ENCODE measurements around the gene SPATA1. TPM values are rescaled to one million over a fixed set of nuclear protein-coding genes. Genes with fewer than 3 reads are reported as not detected.

SPATA1 gene
- total RNA-seq, 2 donors from 2014 or later, result 1.2 TPM; not detected in 1

GRCh38 chr1:84538599-84538998 is 32.4 kb downstream of the SPATA1 start:
- DNase-seq (no peak), ATAC-seq (no peak)
- Mint-ChIP-seq H3K4me3 (no peak overlapping the region), H3K27me3 (no peaks in the 10 kb centered on the region), H3K4me1 (peaks cover 16% of the 10 kb centered on the region), H3K27ac (no peak overlapping the region), H3K36me3 (ENCODE audit: low read depth) (peaks cover 7% of the 10 kb centered on the region)
- H3K9me3 ChIP-seq (ENCODE audit: control insufficient read depth, low read length, poor library complexity, severe bottlenecking), result no peaks in the 10 kb centered on the region

- H3K27me3 Mint-ChIP-seq, result no peaks in the 10 kb centered on the region
- peaks cover 16% of the 10 kb centered on the region for H3K4me1 Mint-ChIP-seq
- H3K27ac Mint-ChIP-seq, result no peak overlapping the region
- DNase-seq (no peak), ATAC-seq (no peak)
- no peak overlapping the region for H3K4me3 Mint-ChIP-seq
- peaks cover 7% of the 10 kb centered on the region for H3K36me3 Mint-ChIP-seq (ENCODE audit: low read depth)
- H3K9me3 ChIP-seq (ENCODE audit: control insufficient read depth, low read length, poor library complexity, severe bottlenecking), result no peaks in the 10 kb centered on the region
Measured at GRCh38 chr1:84539972-84540371, 33.8 kb downstream of the SPATA1 start.

GRCh38 chr1:84540759-84541158 is 34.6 kb downstream of the SPATA1 start:
- Mint-ChIP-seq H3K27ac (no peak overlapping the region), H3K36me3 (ENCODE audit: low read depth) (peaks cover 7% of the 10 kb centered on the region), H3K4me3 (no peak overlapping the region), H3K27me3 (no peaks in the 10 kb centered on the region), H3K4me1 (peaks cover 16% of the 10 kb centered on the region)
- no peaks in the 10 kb centered on the region for H3K9me3 ChIP-seq (ENCODE audit: control insufficient read depth, low read length, poor library complexity, severe bottlenecking)
- ATAC-seq (no peak), DNase-seq (no peak)

- H3K36me3 Mint-ChIP-seq (ENCODE audit: low read depth), result peaks cover 8% of the 10 kb centered on the region
- ATAC-seq (no peak), DNase-seq (no peak)
- peak overlapping the region; percentile 11 for H3K27ac Mint-ChIP-seq
- no peaks in the 10 kb centered on the region for H3K9me3 ChIP-seq (ENCODE audit: control insufficient read depth, low read length, poor library complexity, severe bottlenecking)
- peaks cover 16% of the 10 kb centered on the region for H3K4me1 Mint-ChIP-seq
- no peak overlapping the region for H3K4me3 Mint-ChIP-seq
- no peaks in the 10 kb centered on the region for H3K27me3 Mint-ChIP-seq
Measured at GRCh38 chr1:84541679-84542078, 35.5 kb downstream of the SPATA1 start.

GRCh38 chr1:84550826-84551225 is 44.6 kb downstream of the SPATA1 start:
- Mint-ChIP-seq H3K36me3 (ENCODE audit: low read depth) (peaks cover 6% of the 10 kb centered on the region), H3K27ac (no peak overlapping the region), H3K27me3 (no peaks in the 10 kb centered on the region), H3K4me1 (peaks cover 4% of the 10 kb centered on the region), H3K4me3 (no peak overlapping the region)
- DNase-seq (no peak), ATAC-seq (no peak)
- H3K9me3 ChIP-seq (ENCODE audit: control insufficient read depth, low read length, poor library complexity, severe bottlenecking), result no peaks in the 10 kb centered on the region

GRCh38 chr1:84569216-84569615 is 63.0 kb downstream of the SPATA1 start:
- peaks cover 7% of the 10 kb centered on the region for H3K36me3 Mint-ChIP-seq (ENCODE audit: low read depth)
- no peak for ATAC-seq
- H3K27ac Mint-ChIP-seq, result no peak overlapping the region

GRCh38 chr1:84570436-84571149 is 64.4 kb downstream of the SPATA1 start:
- Mint-ChIP-seq H3K4me1 (peaks cover 47% of the 10 kb centered on the region), H3K27me3 (no peaks in the 10 kb centered on the region), H3K27ac (peak overlapping the region; percentile 48), H3K4me3 (no peak overlapping the region), H3K36me3 (ENCODE audit: low read depth) (peaks cover 9% of the 10 kb centered on the region)
- DNase-seq (no peak), ATAC-seq (no peak)
- H3K9me3 ChIP-seq (ENCODE audit: control insufficient read depth, low read length, poor library complexity, severe bottlenecking), result no peaks in the 10 kb centered on the region

More at GRCh38 chr1:84569216-84569615, 63.0 kb downstream of the SPATA1 start:
- peaks cover 39% of the 10 kb centered on the region for H3K4me1 Mint-ChIP-seq
- DNase-seq, result no peak
- H3K4me3 Mint-ChIP-seq, result no peak overlapping the region
- H3K9me3 ChIP-seq (ENCODE audit: control insufficient read depth, low read length, poor library complexity, severe bottlenecking), result no peaks in the 10 kb centered on the region
- H3K27me3 Mint-ChIP-seq, result no peaks in the 10 kb centered on the region

GRCh38 chr1:84571150-84571535 is 65.0 kb downstream of the SPATA1 start:
- H3K4me3 Mint-ChIP-seq, result peak overlapping the region; percentile 5
- peaks cover 9% of the 10 kb centered on the region for H3K36me3 Mint-ChIP-seq (ENCODE audit: low read depth)
- peaks cover 47% of the 10 kb centered on the region for H3K4me1 Mint-ChIP-seq
- peak overlapping the region; percentile 48 for H3K27ac Mint-ChIP-seq
- H3K27me3 Mint-ChIP-seq, result no peaks in the 10 kb centered on the region
- H3K9me3 ChIP-seq (ENCODE audit: control insufficient read depth, low read length, poor library complexity, severe bottlenecking), result no peaks in the 10 kb centered on the region
- DNase-seq, result no peak
- no peak for ATAC-seq

- peaks cover 6% of the 10 kb centered on the region for H3K36me3 Mint-ChIP-seq (ENCODE audit: low read depth)
- ATAC-seq, result no peak
- peaks cover 5% of the 10 kb centered on the region for H3K27me3 Mint-ChIP-seq
- H3K9me3 ChIP-seq (ENCODE audit: control insufficient read depth, low read length, poor library complexity, severe bottlenecking), result no peaks in the 10 kb centered on the region
- H3K4me1 Mint-ChIP-seq, result peaks cover 40% of the 10 kb centered on the region
- peak overlapping the region; percentile 97 for H3K27ac Mint-ChIP-seq
- peak overlapping the region; percentile 95 for H3K4me3 Mint-ChIP-seq
- no peak for DNase-seq
Measured at GRCh38 chr1:84573481-84573966, 67.3 kb downstream of the SPATA1 start.

- H3K27ac Mint-ChIP-seq, result peak within 1 kb of the TSS; percentile 97
- peaks cover 5% of the 10 kb centered on the region for H3K27me3 Mint-ChIP-seq
- peak within 1 kb of the TSS; percentile 95 for H3K4me3 Mint-ChIP-seq
- peaks cover 4% of the 10 kb centered on the region for H3K36me3 Mint-ChIP-seq (ENCODE audit: low read depth)
- DNase-seq (peak; percentile 69 to 90 (median 84)), ATAC-seq (peak; percentile 94)
- H3K9me3 ChIP-seq (ENCODE audit: control insufficient read depth, low read length, poor library complexity, severe bottlenecking), result no peaks in the 10 kb centered on the region
- H3K4me1 Mint-ChIP-seq, result peaks cover 38% of the 10 kb centered on the region
Measured at GRCh38 chr1:84573967-84574842, 68.0 kb downstream of the SPATA1 start, which contains the start of gene CTBS. TSS of gene CTBS (minus strand) at chr1:84574440. CDS start at chr1:84574415, 25 bp downstream.

- ATAC-seq (no peak), DNase-seq (no peak)
- Mint-ChIP-seq H3K4me3 (peak overlapping the region; percentile 95), H3K36me3 (ENCODE audit: low read depth) (peaks cover 4% of the 10 kb centered on the region), H3K27me3 (peaks cover 5% of the 10 kb centered on the region), H3K27ac (peak overlapping the region; percentile 97), H3K4me1 (peaks cover 36% of the 10 kb centered on the region)
- H3K9me3 ChIP-seq (ENCODE audit: control insufficient read depth, low read length, poor library complexity, severe bottlenecking), result no peaks in the 10 kb centered on the region
Measured at GRCh38 chr1:84574936-84575335, 68.8 kb downstream of the SPATA1 start.

- no peaks in the 10 kb centered on the region for H3K4me1 Mint-ChIP-seq
- no peak overlapping the region for H3K4me3 Mint-ChIP-seq
- no peaks in the 10 kb centered on the region for H3K36me3 Mint-ChIP-seq (ENCODE audit: low read depth)
- peaks cover 10% of the 10 kb centered on the region for H3K27me3 Mint-ChIP-seq
- H3K9me3 ChIP-seq (ENCODE audit: control insufficient read depth, low read length, poor library complexity, severe bottlenecking), result no peaks in the 10 kb centered on the region
- no peak overlapping the region for H3K27ac Mint-ChIP-seq
- ATAC-seq (no peak), DNase-seq (no peak)
Measured at GRCh38 chr1:84581648-84582047, 75.5 kb downstream of the SPATA1 start.

- DNase-seq (no peak), ATAC-seq (peak; percentile 50)
- H3K9me3 ChIP-seq (ENCODE audit: control insufficient read depth, low read length, poor library complexity, severe bottlenecking), result no peaks in the 10 kb centered on the region
- Mint-ChIP-seq H3K4me3 (no peak overlapping the region), H3K4me1 (no peaks in the 10 kb centered on the region), H3K36me3 (ENCODE audit: low read depth) (no peaks in the 10 kb centered on the region), H3K27me3 (peaks cover 7% of the 10 kb centered on the region), H3K27ac (no peak overlapping the region)
Measured at GRCh38 chr1:84582802-84583587, 76.8 kb downstream of the SPATA1 start.

All from T-helper 17 cell (primary cell).